Cardiac muscle cell (in vitro differentiated cells and primary cell): Measurements from ENCODE around the gene CALN1. TPM values are rescaled to one million over a fixed set of nuclear protein-coding genes. Genes with fewer than 3 reads are reported as not detected.

Source experiments
- DNase-seq, 2 donors: peaks; one replicate each; pipeline versions ENCODE4 v3.0.0 to v3.0.0-alpha.2; 2010 to 2017; ENCODE audit warnings: low read depth in 1 of 2, low spot score in 1 of 2
- H3K27ac ChIP-seq: fragments of 200-600 bp; sonication (generic); 2 replicates; pipeline ENCODE4 v1.5.1; 2016
- H3K27me3 ChIP-seq: fragments of 200-600 bp; sonication (generic); 2 replicates; pipeline ENCODE4 v1.6.0; 2016; ENCODE audit warnings: control low read depth
- H3K36me3 ChIP-seq: fragments of 200-600 bp; sonication (generic); 2 replicates; pipeline ENCODE4 v1.5.1; 2016; ENCODE audit warnings: control low read depth
- H3K4me1 ChIP-seq: fragments of 200-600 bp; sonication (generic); 2 replicates; pipeline ENCODE4 v1.8.1; 2017; ENCODE audit warnings: low read depth, mild to moderate bottlenecking, mixed run types
- H3K4me3 ChIP-seq: fragments of 200-600 bp; sonication (generic); 2 replicates; pipeline ENCODE4 v1.5.1; 2016; ENCODE audit warnings: mild to moderate bottlenecking
- H3K9me3 ChIP-seq: fragments of 200-600 bp; sonication (generic); 2 replicates; pipeline ENCODE4 v1.5.1; 2017; ENCODE audit warnings: low read depth, mild to moderate bottlenecking, control low read depth
- CTCF ChIP-seq: IDR thresholded peaks from 2 replicates; pipeline ENCODE4 v1.5.1; 2012; ENCODE audit warnings: low read depth, mild to moderate bottlenecking, low read length
- polyA plus RNA-seq: library from polyadenylated mRNA; unstranded; fragments of >200 nt; fragmentation: Nextera tagmentation; extraction: Ambion mirVana; gene quantifications from 2 replicates; pipeline ENCODE4 v1.2.1, GENCODE V29; 2016
- total RNA-seq: library from RNA; depleted of rRNA; stranded (reverse); fragments of >200 nt; gene quantifications from 2 replicates; pipeline ENCODE4 v1.2.3, GENCODE V29; 2016

Gene CALN1
- total and polyA plus RNA-seq, 2 experiments from 2014 or later: 0.03 to 0.18 TPM

- no peak overlapping the region for H3K4me3 ChIP-seq
- H3K27me3 ChIP-seq: no peaks in the 10 kb centered on the region
- no peak for DNase-seq
- no peaks in the 10 kb centered on the region for H3K9me3 ChIP-seq
- TF ChIP-seq CTCF: no peak
- H3K36me3 ChIP-seq: no peaks in the 10 kb centered on the region
- H3K4me1 ChIP-seq: no peaks in the 10 kb centered on the region
- H3K27ac ChIP-seq: no peak overlapping the region
Observed at GRCh38 chr7:72087926-72088325, 324.2 kb downstream of the CALN1 start.

- Histone ChIP-seq H3K27me3 (no peaks in the 10 kb centered on the region), H3K4me1 (no peaks in the 10 kb centered on the region), H3K36me3 (no peaks in the 10 kb centered on the region), H3K9me3 (no peaks in the 10 kb centered on the region), H3K4me3 (no peak overlapping the region), H3K27ac (no peak overlapping the region)
- no peak for DNase-seq
- TF ChIP-seq CTCF: no peak
Observed at GRCh38 chr7:72080865-72081510, 331.1 kb downstream of the CALN1 start.

- Histone ChIP-seq H3K27ac (no peak overlapping the region), H3K4me3 (no peak overlapping the region), H3K4me1 (no peaks in the 10 kb centered on the region), H3K36me3 (no peaks in the 10 kb centered on the region), H3K9me3 (no peaks in the 10 kb centered on the region), H3K27me3 (no peaks in the 10 kb centered on the region)
- TF ChIP-seq CTCF: no peak
- DNase-seq: no peak
Observed at GRCh38 chr7:72080341-72080766, 331.8 kb downstream of the CALN1 start.

- Histone ChIP-seq H3K4me3 (no peak overlapping the region), H3K9me3 (no peaks in the 10 kb centered on the region), H3K27ac (no peak overlapping the region), H3K36me3 (no peaks in the 10 kb centered on the region), H3K27me3 (no peaks in the 10 kb centered on the region), H3K4me1 (no peaks in the 10 kb centered on the region)
- no peak for TF ChIP-seq CTCF
- no peak for DNase-seq
Observed at GRCh38 chr7:72078856-72079255, 333.3 kb downstream of the CALN1 start.

- Histone ChIP-seq H3K4me3 (no peak overlapping the region), H3K27me3 (no peaks in the 10 kb centered on the region), H3K27ac (no peak overlapping the region), H3K9me3 (no peaks in the 10 kb centered on the region), H3K4me1 (no peaks in the 10 kb centered on the region), H3K36me3 (no peaks in the 10 kb centered on the region)
- no peak for DNase-seq
- no peak for TF ChIP-seq CTCF
Observed at GRCh38 chr7:72078301-72078700, 333.8 kb downstream of the CALN1 start.
